H9 (cell line): ENCODE results near the gene CASQ2. TPM values are rescaled to one million over a fixed set of nuclear protein-coding genes. Genes with fewer than 3 reads are reported as not detected.

Source experiments
- DNase-seq: peaks from one replicate; pipeline ENCODE4 v3.0.0-alpha.2; 2017
- H2AFZ ChIP-seq: one replicate; pipeline ENCODE4 v1.6.1; 2013; ENCODE audit warnings: mild to moderate bottlenecking, low read length, control low read depth, moderate library complexity
- H2AK5ac ChIP-seq: 2 replicates; pipeline ENCODE4 v1.6.1; 2013; ENCODE audit warnings: low read length, control low read depth, mixed read lengths; ENCODE audit not compliant: insufficient read length
- H2BK120ac ChIP-seq: one replicate; pipeline ENCODE4 v1.6.1; 2013; ENCODE audit warnings: low read depth, mild to moderate bottlenecking, low read length, control low read depth, inconsistent platforms; ENCODE audit not compliant: poor library complexity, severe bottlenecking
- H2BK12ac ChIP-seq: 2 replicates; pipeline ENCODE4 v1.6.1; 2013; ENCODE audit warnings: low read length, control low read depth, mixed read lengths, low read depth; ENCODE audit not compliant: insufficient read length
- H2BK15ac ChIP-seq: 2 replicates; pipeline ENCODE4 v1.6.1; 2013; ENCODE audit warnings: low read depth, low read length, control low read depth
- H2BK20ac ChIP-seq: one replicate; pipeline ENCODE4 v1.6.1; 2013; ENCODE audit warnings: low read depth, mild to moderate bottlenecking, low read length, control low read depth, inconsistent platforms; ENCODE audit not compliant: poor library complexity, severe bottlenecking
- H2BK5ac ChIP-seq: 2 replicates; pipeline ENCODE4 v1.6.1; 2013; ENCODE audit warnings: low read length, control low read depth, mixed read lengths; ENCODE audit not compliant: insufficient read length
- H3K14ac ChIP-seq: 2 replicates; pipeline ENCODE4 v1.6.1; 2013; ENCODE audit warnings: low read length, control low read depth; ENCODE audit not compliant: insufficient read depth
- H3K18ac ChIP-seq: 2 replicates; pipeline ENCODE4 v1.6.1; 2013; ENCODE audit warnings: low read depth, mild to moderate bottlenecking, mixed read lengths, low read length, control low read depth; ENCODE audit not compliant: insufficient read length
- H3K23ac ChIP-seq: 2 replicates; pipeline ENCODE4 v1.6.1; 2013; ENCODE audit warnings: low read length, control low read depth, mixed read lengths, low read depth; ENCODE audit not compliant: insufficient read length
- H3K23me2 ChIP-seq: 2 replicates; pipeline ENCODE4 v1.6.1; 2013; ENCODE audit warnings: low read depth, mild to moderate bottlenecking, mixed read lengths, low read length, control low read depth; ENCODE audit not compliant: insufficient read length, poor library complexity, severe bottlenecking
- H3K27ac ChIP-seq: 2 replicates; pipeline ENCODE4 v1.5.1; 2013; ENCODE audit warnings: low read length, control low read depth, mixed read lengths, low read depth; ENCODE audit not compliant: insufficient read length
- H3K27me3 ChIP-seq: 2 replicates; pipeline ENCODE4 v1.6.1; 2013; ENCODE audit warnings: low read length, control low read depth, inconsistent platforms; ENCODE audit not compliant: insufficient read depth
- H3K4ac ChIP-seq: 2 replicates; pipeline ENCODE4 v1.6.1; 2013; ENCODE audit warnings: low read depth, mild to moderate bottlenecking, control low read depth, inconsistent platforms, low read length, moderate library complexity
- H3K4me1 ChIP-seq: 2 replicates; pipeline ENCODE4 v1.6.1; 2013; ENCODE audit warnings: low read length, control low read depth, inconsistent platforms; ENCODE audit not compliant: insufficient read depth
- H3K4me2 ChIP-seq: 2 replicates; pipeline ENCODE4 v1.6.1; 2013; ENCODE audit warnings: low read length, control low read depth, mixed read lengths; ENCODE audit not compliant: insufficient read length, insufficient read depth
- H3K56ac ChIP-seq: 2 replicates; pipeline ENCODE4 v1.6.1; 2013; ENCODE audit warnings: low read depth, mild to moderate bottlenecking, mixed read lengths, low read length, control low read depth; ENCODE audit not compliant: insufficient read length
- H3K79me1 ChIP-seq: 2 replicates; pipeline ENCODE4 v1.6.1; 2013; ENCODE audit warnings: low read depth, mild to moderate bottlenecking, moderate library complexity, low read length, control low read depth, inconsistent platforms; ENCODE audit not compliant: insufficient read depth, poor library complexity, severe bottlenecking
- H3K79me2 ChIP-seq: 2 replicates; pipeline ENCODE4 v1.6.1; 2013; ENCODE audit warnings: low read length, control low read depth, inconsistent platforms; ENCODE audit not compliant: insufficient read depth
- H3K9ac ChIP-seq: 2 replicates; pipeline ENCODE4 v1.6.1; 2013; ENCODE audit warnings: low read length, control low read depth, mixed read lengths; ENCODE audit not compliant: insufficient read length; ENCODE audit errors: extremely low read depth
- H3K9me3 ChIP-seq: one replicate; pipeline ENCODE4 v1.6.1; 2013; ENCODE audit warnings: low read depth, low read length, inconsistent platforms; ENCODE audit not compliant: control insufficient read depth
- H3T11ph ChIP-seq: one replicate; pipeline ENCODE4 v1.6.1; 2013; ENCODE audit warnings: mild to moderate bottlenecking, low read length, control low read depth, inconsistent platforms
- H4K20me1 ChIP-seq: one replicate; pipeline ENCODE4 v1.6.1; 2013; ENCODE audit not compliant: control insufficient read depth, insufficient read length, insufficient read depth
- H4K5ac ChIP-seq: 2 replicates; pipeline ENCODE4 v1.6.1; 2013; ENCODE audit warnings: low read depth, mild to moderate bottlenecking, mixed read lengths, low read length, control low read depth; ENCODE audit not compliant: insufficient read length
- H4K8ac ChIP-seq: replicated peaks from 2 replicates; pipeline ENCODE4 v1.6.1; 2013; ENCODE audit warnings: low read length, control low read depth, mixed read lengths, low read depth; ENCODE audit not compliant: insufficient read length
- H4K91ac ChIP-seq: 2 replicates; pipeline ENCODE4 v1.6.1; 2013; ENCODE audit warnings: low read depth, mild to moderate bottlenecking, moderate library complexity, mixed read lengths, low read length, control low read depth; ENCODE audit not compliant: insufficient read length
- H3K27ac Mint-ChIP-seq, 3 experiments: 2 replicates in 2 of 3; 3 replicates in 1 of 3; pipeline ENCODE4 v1.8.0; 2020 to 2021; ENCODE audit warnings: mixed read lengths in 3 of 3, mild to moderate bottlenecking in 1 of 3, moderate library complexity in 1 of 3
- H3K27me3 Mint-ChIP-seq: 2 replicates; pipeline ENCODE4 v1.8.0; 2021; ENCODE audit warnings: low read depth, mild to moderate bottlenecking, moderate library complexity, mixed read lengths
- H3K36me3 Mint-ChIP-seq, 3 experiments: 2 replicates in 2 of 3; 3 replicates in 1 of 3; pipeline ENCODE4 v1.8.0; 2020 to 2021; ENCODE audit warnings: low read depth in 3 of 3, mixed read lengths in 3 of 3; ENCODE audit not compliant: insufficient read depth in 1 of 3
- H3K4me1 Mint-ChIP-seq, 2 experiments: 2 replicates each; pipeline ENCODE4 v1.8.0; 2020; ENCODE audit warnings: mixed read lengths in 2 of 2
- H3K4me3 Mint-ChIP-seq, 2 experiments: 2 replicates in 1 of 2; 3 replicates in 1 of 2; pipeline ENCODE4 v1.8.0; 2020 to 2021; ENCODE audit warnings: mild to moderate bottlenecking in 2 of 2, mixed read lengths in 2 of 2, moderate library complexity in 1 of 2
- H3K9me3 Mint-ChIP-seq, 2 experiments: 2 replicates in 1 of 2; 3 replicates in 1 of 2; pipeline ENCODE4 v1.8.0; 2020; ENCODE audit warnings: mild to moderate bottlenecking in 2 of 2, mixed read lengths in 2 of 2, moderate library complexity in 1 of 2
- WGBS: extraction: QIAGEN DNeasy Blood & Tissue Kit; methylation state at CpG from one replicate; pipeline ENCODE4 v1.1.7; 2013; ENCODE audit warnings: missing lambda C conversion rate, low lambda C conversion rate, mixed read lengths; ENCODE audit not compliant: insufficient read length; ENCODE audit errors: extremely low coverage; 5-methylcytosine and 5-hydroxymethylcytosine counted together
- total RNA-seq: library from RNA; stranded (reverse); gene quantifications from 2 replicates; pipeline ENCODE4 v1.2.1, GENCODE V29; 2021
- TF ChIP-seq, protein P1 (sequence below): fragments of 200-600 bp; sonication (generic); conservative IDR thresholded peaks from 3 replicates; pipeline ENCODE4 v1.8.0; 2021; ENCODE audit warnings: antibody characterized with exemption, mild to moderate bottlenecking

CASQ2 gene
- total RNA-seq, 1 experiment from 2014 or later: not detected

DNA sequence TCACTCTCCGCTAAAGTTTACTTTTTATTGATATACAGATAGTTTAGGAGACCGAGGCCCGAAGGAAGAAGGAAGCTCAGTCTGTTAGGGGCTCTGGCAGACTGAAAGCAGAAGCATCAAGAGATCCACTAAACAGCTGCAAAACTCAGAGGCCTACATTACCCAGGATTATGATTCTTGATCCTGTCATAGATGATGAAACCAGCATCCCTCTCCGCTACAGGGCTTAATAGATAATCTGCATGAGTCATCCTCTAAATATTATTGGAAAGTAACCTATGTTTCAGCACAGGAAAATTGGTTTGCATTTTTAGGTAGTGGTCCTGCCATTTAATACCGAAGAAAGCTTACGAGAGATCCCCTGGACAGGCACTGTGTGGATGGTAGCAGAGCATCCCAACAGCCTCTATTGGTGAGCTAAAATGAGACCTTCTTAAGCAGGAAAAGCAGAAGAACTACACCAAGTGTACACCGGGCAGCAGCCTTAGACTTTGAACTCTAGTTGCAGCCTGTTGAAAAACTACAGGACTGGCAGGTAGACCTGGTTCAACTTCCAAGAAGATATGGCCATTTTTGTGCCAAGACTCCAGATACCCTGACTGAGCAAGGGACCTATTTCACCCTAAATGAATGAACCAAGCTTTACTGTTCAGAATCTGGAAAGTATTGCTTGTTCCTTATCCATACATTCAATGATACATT is 6.8 kb downstream of the CASQ2 start:
- DNase-seq: no peak
- H3K79me2 ChIP-seq: no peaks in the 10 kb centered on the region
- H3K9me3 Mint-ChIP-seq: peaks cover 3 to 5% of the 10 kb centered on the region in 2 experiments; a peak in 4 of 5 replicates
- H4K5ac ChIP-seq: no peak overlapping the region
- H2BK15ac ChIP-seq: no peak overlapping the region
- no peak overlapping the region for H3K14ac ChIP-seq
- no peaks in the 10 kb centered on the region for H3K9me3 ChIP-seq
- no peaks in the 10 kb centered on the region for H3K4me1 ChIP-seq
- peaks cover 4 to 5% of the 10 kb centered on the region in 2 experiments; a peak in 2 of 4 replicates for H3K4me1 Mint-ChIP-seq
- no peaks in the 10 kb centered on the region for H4K20me1 ChIP-seq
- no peak overlapping the region for H2AK5ac ChIP-seq
- no peak overlapping the region for H4K8ac ChIP-seq
- no peak overlapping the region for H2AFZ ChIP-seq
- no peaks in the 10 kb centered on the region for H3K27me3 ChIP-seq
- H3K79me1 ChIP-seq: no peaks in the 10 kb centered on the region
- H3K27me3 Mint-ChIP-seq: peaks cover 4% of the 10 kb centered on the region; the same call in 1 of the 2 replicates
- no peak overlapping the region for H4K91ac ChIP-seq
- no peaks in the 10 kb centered on the region; a peak in 1 of 7 replicates for H3K36me3 Mint-ChIP-seq
- TF ChIP-seq, protein P1, sequence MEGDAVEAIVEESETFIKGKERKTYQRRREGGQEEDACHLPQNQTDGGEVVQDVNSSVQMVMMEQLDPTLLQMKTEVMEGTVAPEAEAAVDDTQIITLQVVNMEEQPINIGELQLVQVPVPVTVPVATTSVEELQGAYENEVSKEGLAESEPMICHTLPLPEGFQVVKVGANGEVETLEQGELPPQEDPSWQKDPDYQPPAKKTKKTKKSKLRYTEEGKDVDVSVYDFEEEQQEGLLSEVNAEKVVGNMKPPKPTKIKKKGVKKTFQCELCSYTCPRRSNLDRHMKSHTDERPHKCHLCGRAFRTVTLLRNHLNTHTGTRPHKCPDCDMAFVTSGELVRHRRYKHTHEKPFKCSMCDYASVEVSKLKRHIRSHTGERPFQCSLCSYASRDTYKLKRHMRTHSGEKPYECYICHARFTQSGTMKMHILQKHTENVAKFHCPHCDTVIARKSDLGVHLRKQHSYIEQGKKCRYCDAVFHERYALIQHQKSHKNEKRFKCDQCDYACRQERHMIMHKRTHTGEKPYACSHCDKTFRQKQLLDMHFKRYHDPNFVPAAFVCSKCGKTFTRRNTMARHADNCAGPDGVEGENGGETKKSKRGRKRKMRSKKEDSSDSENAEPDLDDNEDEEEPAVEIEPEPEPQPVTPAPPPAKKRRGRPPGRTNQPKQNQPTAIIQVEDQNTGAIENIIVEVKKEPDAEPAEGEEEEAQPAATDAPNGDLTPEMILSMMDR: no peak
- WGBS: no CpG with 5 or more reads among the region's 7 CpGs
- no peak overlapping the region for H3K27ac Mint-ChIP-seq
- H2BK120ac ChIP-seq: no peak overlapping the region
- no peak overlapping the region for H3K4ac ChIP-seq
- H3K4me2 ChIP-seq: no peak overlapping the region
- no peak overlapping the region for H3K9ac ChIP-seq
- no peak overlapping the region for H3K23ac ChIP-seq
- no peak overlapping the region for H3K4me3 Mint-ChIP-seq
- H3T11ph ChIP-seq: no peak overlapping the region
- no peak overlapping the region for H2BK20ac ChIP-seq
- no peak overlapping the region for H2BK5ac ChIP-seq
- H3K18ac ChIP-seq: no peak overlapping the region
- H3K23me2 ChIP-seq: no peaks in the 10 kb centered on the region
- no peak overlapping the region for H2BK12ac ChIP-seq
- no peak overlapping the region for H3K56ac ChIP-seq
- no peak overlapping the region for H3K27ac ChIP-seq
